22Rv1 (cell line): Measurements from ENCODE around the gene CAMTA1.

Source experiments
- ZFX ChIP-seq: fragments of 450-650 bp; IDR thresholded peaks from 2 replicates; pipeline ENCODE4 v1.6.1; 2017; ENCODE audit warnings: antibody characterized with exemption, borderline replicate concordance
- TF ChIP-seq, protein P1 (sequence below): fragments of 450-650 bp; IDR thresholded peaks from 2 replicates; pipeline ENCODE4 v1.5.1; 2017; ENCODE audit warnings: mild to moderate bottlenecking

DNA sequence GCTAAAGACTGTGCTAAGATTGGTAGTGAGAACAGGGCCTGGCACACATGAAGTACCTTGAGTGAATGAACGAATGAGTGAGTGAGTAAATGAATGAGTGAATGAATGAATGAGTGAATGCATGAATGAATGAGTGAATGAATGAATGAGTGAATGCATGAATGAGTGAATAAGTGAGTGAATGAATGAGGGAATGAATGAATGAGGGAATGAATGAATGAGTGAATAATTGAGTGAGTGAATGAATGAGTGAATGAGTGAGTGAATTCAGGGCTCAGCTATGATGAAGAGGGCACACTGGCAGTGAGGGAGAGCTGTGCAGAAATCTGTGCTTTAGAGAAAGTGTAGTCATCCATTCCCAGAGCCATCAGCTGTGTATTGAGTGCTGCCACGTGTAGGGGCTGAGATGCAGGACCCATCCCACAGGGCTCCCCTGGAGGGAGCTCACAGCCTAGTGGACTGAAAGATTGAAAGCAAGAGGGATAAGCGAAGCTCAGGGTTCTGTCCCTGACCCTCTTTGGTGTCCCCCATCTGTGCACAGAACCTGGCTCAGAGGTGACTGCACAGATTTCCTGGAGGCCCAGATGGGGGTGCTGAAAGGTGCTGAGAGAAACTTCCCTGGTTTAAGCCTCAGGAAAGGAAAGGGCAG lies 767.9 kb downstream of the CAMTA1 start:
- TF ChIP-seq, protein P1, sequence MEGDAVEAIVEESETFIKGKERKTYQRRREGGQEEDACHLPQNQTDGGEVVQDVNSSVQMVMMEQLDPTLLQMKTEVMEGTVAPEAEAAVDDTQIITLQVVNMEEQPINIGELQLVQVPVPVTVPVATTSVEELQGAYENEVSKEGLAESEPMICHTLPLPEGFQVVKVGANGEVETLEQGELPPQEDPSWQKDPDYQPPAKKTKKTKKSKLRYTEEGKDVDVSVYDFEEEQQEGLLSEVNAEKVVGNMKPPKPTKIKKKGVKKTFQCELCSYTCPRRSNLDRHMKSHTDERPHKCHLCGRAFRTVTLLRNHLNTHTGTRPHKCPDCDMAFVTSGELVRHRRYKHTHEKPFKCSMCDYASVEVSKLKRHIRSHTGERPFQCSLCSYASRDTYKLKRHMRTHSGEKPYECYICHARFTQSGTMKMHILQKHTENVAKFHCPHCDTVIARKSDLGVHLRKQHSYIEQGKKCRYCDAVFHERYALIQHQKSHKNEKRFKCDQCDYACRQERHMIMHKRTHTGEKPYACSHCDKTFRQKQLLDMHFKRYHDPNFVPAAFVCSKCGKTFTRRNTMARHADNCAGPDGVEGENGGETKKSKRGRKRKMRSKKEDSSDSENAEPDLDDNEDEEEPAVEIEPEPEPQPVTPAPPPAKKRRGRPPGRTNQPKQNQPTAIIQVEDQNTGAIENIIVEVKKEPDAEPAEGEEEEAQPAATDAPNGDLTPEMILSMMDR: no peak
- TF ChIP-seq ZFX: no peak
